Stimulated activated CD8-positive, alpha-beta memory T cell treated with anti-CD3 and anti-CD28 coated beads, Interleukin-7, amount 100 ng/mL, for 48 hours (primary cell): ENCODE measurements around the gene CEP164.

Source experiments
- DNase-seq, 2 donors: peaks; one replicate each; pipeline ENCODE4 v3.0.0-alpha.2; 2020; ENCODE audit warnings: low read depth in 1 of 2; ENCODE audit errors: extremely low read depth in 1 of 2

The CEP164 gene

DNA sequence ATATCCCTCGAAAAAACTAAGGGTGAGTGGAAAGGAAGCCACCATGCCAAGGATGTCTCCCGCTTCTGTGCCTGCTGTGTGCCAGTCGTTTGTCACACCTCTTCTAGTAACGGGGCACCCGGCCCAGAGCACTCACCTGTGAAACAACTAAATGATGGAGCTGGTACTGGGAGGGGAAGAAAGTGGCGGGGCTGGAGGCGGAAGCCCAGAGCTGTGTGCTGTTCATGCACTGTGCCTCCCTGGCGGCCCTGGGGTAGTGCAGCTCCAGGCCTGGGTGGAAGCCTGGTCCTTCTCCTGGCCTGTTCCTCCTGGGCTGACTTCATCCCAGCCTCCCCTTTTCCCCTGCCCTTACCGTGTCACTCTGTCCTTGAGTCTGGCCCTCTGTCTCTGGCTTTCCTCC lies 130.2 kb downstream of the CEP164 start:
- no peak for DNase-seq

DNA sequence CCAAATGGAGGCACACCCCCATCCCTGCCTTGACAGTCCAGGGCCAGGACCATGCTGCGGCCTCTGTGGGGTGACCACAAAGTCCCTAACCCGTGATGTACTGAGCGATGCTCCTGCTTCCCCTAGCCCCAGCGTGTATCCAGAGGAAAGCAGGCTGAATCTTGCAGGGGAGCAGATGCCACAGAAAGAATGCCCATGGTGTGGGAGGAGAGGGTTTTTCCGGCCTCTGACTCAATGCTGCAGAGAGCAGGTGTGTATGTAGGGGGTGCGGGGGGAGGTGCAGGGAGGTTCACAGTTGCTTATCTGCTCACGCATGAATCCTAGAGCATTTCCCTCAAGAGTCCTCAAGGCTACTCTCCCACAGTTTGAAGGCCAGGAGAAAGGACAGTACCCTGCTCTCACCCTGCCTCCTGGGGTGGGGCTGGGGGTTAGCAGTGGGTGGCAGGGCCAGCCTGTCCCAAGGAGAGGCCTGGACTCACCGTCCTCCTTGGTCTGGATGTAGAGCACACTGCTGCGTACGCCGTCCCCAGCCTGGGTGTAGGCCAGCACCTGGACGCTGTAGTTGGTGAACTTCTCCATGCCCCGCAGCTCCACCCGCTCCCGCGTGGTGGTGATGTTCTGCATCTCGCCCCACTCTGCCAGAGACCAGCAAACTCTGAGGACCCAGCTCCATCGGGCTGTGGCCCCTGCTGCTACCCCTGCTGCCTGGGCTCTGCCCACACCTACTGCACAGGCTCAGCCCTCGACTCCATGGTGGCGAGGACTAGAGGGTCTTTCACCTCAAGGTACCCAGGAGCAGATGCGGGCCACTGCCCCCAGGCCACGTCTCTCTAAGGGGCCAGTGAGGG lies 130.8 kb downstream of the CEP164 start:
- DNase-seq: peak in 1 of 2 donors; percentile 32

DNA sequence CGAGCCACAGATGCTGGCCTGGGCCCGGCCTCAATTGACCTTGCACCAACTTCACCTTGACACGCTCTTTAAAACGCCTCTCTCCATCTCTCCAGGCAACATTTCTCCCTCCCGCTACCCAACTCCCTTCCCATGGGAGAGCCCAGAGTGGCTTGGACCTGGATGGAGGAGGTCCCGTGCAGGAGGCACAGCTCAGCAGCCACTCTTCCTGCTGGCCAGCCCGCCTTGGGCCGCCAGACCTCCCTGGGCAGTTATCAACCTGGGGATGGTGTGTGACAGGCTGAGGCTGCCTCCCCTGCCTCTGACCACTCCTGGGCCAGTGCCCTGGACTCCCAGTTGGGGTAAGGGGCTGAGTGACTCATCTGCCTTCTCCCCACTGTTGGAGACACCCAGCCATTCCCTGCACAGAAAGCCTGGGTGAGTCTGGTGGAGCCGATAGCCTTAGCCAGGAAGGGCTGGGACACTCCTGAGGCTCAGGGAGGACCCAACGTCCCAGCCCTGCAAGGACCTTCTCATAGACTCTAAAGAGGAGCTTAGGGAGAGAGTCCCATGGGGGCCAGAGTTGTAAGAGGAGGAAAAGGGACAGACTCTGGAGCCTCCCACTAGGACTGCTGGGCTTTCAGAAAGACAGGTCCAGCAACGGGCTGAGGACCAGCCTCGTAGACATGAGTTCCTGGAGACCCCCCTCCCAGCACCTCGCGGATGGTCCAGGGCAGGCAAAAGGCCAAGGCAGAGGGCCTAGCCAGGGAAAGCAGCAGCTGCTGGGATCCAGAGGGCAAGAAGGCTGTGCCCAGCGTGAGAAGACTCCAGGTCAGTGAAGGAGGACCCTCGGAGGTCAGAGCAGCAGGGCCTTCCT lies 131.7 kb downstream of the CEP164 start:
- DNase-seq: no peak

DNA sequence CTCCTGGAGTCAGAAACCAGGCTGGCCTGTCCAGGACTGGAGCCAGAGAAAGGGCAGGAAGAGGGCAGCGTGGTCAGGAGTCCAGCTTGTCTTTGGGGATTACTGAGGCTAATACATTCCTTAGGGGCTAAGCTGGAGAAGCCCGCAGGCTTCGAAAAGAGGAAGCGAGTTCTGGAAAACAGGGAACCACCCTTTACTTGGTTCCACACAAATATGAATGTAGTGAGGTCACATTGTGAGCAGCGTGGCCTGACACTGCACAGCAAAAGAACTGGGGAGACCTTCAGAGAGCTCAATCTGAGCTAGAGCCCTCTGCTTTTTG lies 132.3 kb downstream of the CEP164 start:
- no peak for DNase-seq

DNA sequence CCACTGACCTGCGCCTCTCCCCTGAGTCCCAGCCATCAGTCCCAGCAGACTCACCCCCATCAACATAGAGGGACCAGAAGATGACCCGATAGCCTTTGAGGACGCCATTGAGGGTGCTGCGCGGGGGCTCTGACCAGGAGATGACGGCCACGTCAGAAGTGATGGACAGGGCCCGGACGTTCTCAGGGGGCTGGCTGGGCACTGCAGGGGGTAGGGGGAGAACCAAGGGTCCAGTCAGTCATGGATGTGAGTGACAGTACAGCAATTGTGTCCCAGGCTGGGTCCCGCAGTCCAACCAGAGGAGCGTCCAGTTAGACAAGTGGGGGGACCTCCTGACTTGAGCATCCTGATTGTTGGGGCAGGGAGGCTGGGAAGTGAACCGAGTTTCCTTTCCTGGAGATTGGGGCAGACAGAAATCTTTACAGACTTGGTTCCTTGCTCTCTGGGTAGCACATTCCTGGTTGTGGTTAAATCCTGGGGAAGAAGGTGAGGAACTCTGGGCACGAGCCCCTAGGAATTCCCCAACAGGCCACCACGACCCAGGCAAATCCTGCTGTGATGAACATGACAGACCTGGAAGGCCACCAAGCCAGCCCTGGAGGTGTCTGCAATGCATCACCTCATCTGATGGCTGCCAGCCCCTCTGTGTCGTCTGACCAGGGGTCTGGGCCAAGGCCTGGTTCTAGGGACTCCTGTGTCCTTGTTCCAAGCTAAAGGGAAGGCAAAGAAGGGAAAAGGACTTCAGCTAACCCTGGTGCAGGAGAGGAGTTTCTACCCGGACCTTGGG lies 133.9 kb downstream of the CEP164 start:
- no peak for DNase-seq

DNA sequence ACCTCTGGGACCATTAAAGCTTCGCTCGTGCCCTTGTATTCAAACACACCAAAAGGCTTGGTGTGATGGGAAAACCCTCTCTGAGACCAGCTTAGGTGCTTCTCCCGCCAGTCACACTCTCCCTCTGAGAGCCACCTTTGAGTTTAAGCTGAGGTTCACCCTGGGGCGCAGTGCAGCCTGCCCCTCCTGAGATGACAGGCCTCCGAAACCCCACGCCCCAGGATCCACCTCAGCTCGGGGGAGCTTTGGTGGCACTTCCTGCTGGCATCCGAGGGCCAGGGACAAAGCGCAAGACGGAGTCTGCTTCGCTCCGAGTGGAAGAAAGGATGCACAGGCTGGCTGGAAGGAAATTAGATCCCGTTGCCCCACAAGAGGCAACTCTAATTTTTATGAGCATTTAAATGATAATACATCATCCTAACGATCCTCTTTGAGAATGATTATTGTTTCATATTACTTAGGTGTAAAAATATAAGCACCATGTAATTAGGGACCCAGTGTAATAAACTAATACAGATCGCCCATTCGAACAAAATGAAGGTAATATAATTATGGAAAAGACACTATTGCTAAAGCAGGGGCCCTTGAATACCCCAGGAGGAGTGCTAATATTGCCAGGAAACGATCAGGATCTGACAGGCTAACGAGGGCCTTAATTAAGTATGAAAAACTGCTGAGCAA lies 134.7 kb downstream of the CEP164 start:
- no peak for DNase-seq

DNA sequence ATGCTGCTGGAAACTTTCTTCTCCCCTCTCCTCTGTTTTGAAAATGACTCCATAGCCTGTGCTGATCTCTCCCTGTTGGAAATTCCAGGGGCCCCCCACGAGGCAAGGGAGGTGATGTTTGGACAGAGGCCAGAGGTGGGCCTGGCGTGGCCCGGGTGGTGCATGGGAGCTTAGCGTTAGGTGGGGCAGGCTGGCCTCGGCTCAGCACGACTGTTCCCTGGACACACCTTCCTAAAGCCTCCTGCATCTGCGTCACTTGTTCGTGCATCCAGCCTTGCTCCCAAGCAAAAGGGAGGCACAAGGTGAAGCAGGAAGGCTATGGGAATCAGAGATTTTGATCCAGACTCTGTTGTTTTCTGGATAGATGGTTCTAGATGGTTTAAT lies 135.2 kb downstream of the CEP164 start:
- no peak for DNase-seq
